Lung (tissue), 12 donors: ENCODE measurements around the gene DTNB. TPM values are rescaled to one million over a fixed set of nuclear protein-coding genes. Genes with fewer than 3 reads are reported as not detected.
"Not testable (repeated sequence)": the region's sequence is repeated elsewhere in the genome, so short reads cannot be mapped to it uniquely, and the experiment has no call there.

Source experiments
- ATAC-seq: fragments of 200-7000 bp; cut with Tn5 transposase; one replicate; pipeline ENCODE4 v1.9.1; 2020; ENCODE audit warnings: moderate number of reproducible peaks; ENCODE audit not compliant: insufficient read depth, low FRiP score
- DNase-seq, 3 donors: peaks; one replicate each; pipeline ENCODE4 v3.0.0-alpha.2; 2013 to 2017
- H3K27ac ChIP-seq, 2 donors: one replicate each; pipeline ENCODE4 v1.5.1; 2013; ENCODE audit warnings: mild to moderate bottlenecking in 2 of 2, moderate library complexity in 2 of 2, control low read depth in 1 of 2, inconsistent platforms in 1 of 2, low read depth in 1 of 2, low read length in 1 of 2
- H3K27me3 ChIP-seq, 3 donors: one replicate each; pipeline ENCODE4 v1.5.1; 2013; ENCODE audit warnings: low read length in 2 of 3; ENCODE audit not compliant: control insufficient read depth in 3 of 3, insufficient read depth in 3 of 3
- H3K36me3 ChIP-seq, 4 donors: one replicate each; pipeline ENCODE4 v1.5.1; 2013; ENCODE audit warnings: low read length in 4 of 4, mild to moderate bottlenecking in 1 of 4, moderate library complexity in 1 of 4; ENCODE audit not compliant: control insufficient read depth in 4 of 4, insufficient read depth in 4 of 4
- H3K4me1 ChIP-seq, 5 donors: one replicate each; pipeline ENCODE4 v1.5.1; 2013; ENCODE audit warnings: low read length in 5 of 5, mild to moderate bottlenecking in 2 of 5, moderate library complexity in 1 of 5; ENCODE audit not compliant: control insufficient read depth in 5 of 5, insufficient read depth in 5 of 5
- H3K4me3 ChIP-seq: one replicate; pipeline ENCODE4 v1.5.1; 2013; ENCODE audit warnings: mild to moderate bottlenecking, control low read depth, moderate library complexity
- H3K9ac ChIP-seq, 2 donors: one replicate each; pipeline ENCODE4 v1.5.1; 2013; ENCODE audit warnings: low read length in 2 of 2, control low read depth in 1 of 2; ENCODE audit not compliant: insufficient read depth in 1 of 2
- H3K9me3 ChIP-seq, 4 donors: one replicate each; pipeline ENCODE4 v1.5.1; 2013; ENCODE audit warnings: low read length in 3 of 4, mild to moderate bottlenecking in 1 of 4, moderate library complexity in 1 of 4; ENCODE audit not compliant: control insufficient read depth in 4 of 4, insufficient read depth in 3 of 4
- CTCF ChIP-seq: IDR thresholded peaks from 2 replicates; pipeline ENCODE4 v1.5.1; 2012; ENCODE audit warnings: mild to moderate bottlenecking; ENCODE audit errors: control extremely low read depth, extremely low read depth
- WGBS, 2 donors: extraction: QIAGEN DNeasy Blood & Tissue Kit; methylation state at CpG; one replicate each; pipeline ENCODE4 v1.1.7; 2013; 5-methylcytosine and 5-hydroxymethylcytosine counted together
- polyA plus RNA-seq, 2 donors: library from polyadenylated mRNA; stranded (reverse); fragments of 200-250 nt; gene quantifications; one replicate each; pipeline ENCODE4 v1.2.1, GENCODE V29; 2013
- total RNA-seq, 2 donors: library from RNA; depleted of rRNA in 1 of 2; stranded (reverse); fragments of >200 nt in 1 of 2; gene quantifications; one replicate each; pipeline ENCODE4 v1.2.1, GENCODE V29; 2014 to 2021
- donor health status: control.
- donor health status: control.
- donor health status: Bipolar disorder and iron deficiency.
- donor health status: healthy.
- donor health status: DM: yes; HTN: yes; CAD: no.

The DTNB gene
- total and polyA plus RNA-seq, 4 donors = 10.1 to 35.2 (median 20.4) TPM

- DNase-seq = no peak
- Histone ChIP-seq H3K9ac (no peak overlapping the region), H3K27ac (no peak overlapping the region), H3K4me1 (peaks cover 0 to 6% (median 0%) of the 10 kb centered on the region in 5 donors), H3K27me3 (no peaks in the 10 kb centered on the region), H3K9me3 (no peaks in the 10 kb centered on the region), H3K36me3 (no peaks in the 10 kb centered on the region), H3K4me3 (no peak overlapping the region)
- no peak for ATAC-seq
- no peak for TF ChIP-seq CTCF
- 56 to 84% methylated on average over 9 of the region's 9 CpGs for WGBS, 2 donors
These were observed 267.6 kb downstream of the DTNB start for GRCh38 chr2:25405611-25406295.

- ATAC-seq, H3K27ac ChIP-seq, DNase-seq, H3K9me3 ChIP-seq, H3K36me3 ChIP-seq, H3K27me3 ChIP-seq, H3K9ac ChIP-seq, H3K4me3 ChIP-seq: not testable (repeated sequence)
- H3K4me1 ChIP-seq = peaks cover 0 to 16% (median 2%) of the 10 kb centered on the region in 5 donors
- 92 to 98% methylated on average over 13 of the region's 13 CpGs for WGBS, 2 donors
These were observed 270.1 kb downstream of the DTNB start for GRCh38 chr2:25403120-25403760.

DNA sequence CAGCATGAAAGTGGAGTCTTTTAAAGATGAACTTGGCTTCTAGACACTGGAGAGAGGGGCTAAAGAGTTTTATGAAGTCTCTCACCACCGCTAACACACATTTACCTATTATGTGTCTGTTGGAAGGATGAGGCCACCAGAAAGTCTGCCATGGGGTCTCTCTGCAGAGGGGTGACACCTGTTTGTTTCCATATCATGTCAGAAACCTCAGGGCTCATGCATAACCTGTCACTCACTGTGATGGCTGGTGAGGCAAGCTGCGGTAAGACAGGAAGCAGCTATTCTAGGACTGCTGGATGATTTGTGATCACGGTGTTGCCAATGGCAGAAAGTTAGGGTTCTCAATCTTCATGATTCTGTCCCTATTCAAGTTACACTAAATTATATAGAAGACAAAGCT lies 270.9 kb downstream of the DTNB start:
- no peak for ATAC-seq
- Histone ChIP-seq H3K9ac (no peak overlapping the region), H3K36me3 (no peaks in the 10 kb centered on the region), H3K27me3 (no peaks in the 10 kb centered on the region), H3K9me3 (no peaks in the 10 kb centered on the region), H3K4me3 (no peak overlapping the region), H3K4me1 (peaks cover 0 to 16% (median 2%) of the 10 kb centered on the region in 5 donors), H3K27ac (no peak overlapping the region)
- WGBS, 2 donors = 47 to 67% methylated on average over 3 of the region's 3 CpGs
- no peak for TF ChIP-seq CTCF
- DNase-seq = no peak

DNA sequence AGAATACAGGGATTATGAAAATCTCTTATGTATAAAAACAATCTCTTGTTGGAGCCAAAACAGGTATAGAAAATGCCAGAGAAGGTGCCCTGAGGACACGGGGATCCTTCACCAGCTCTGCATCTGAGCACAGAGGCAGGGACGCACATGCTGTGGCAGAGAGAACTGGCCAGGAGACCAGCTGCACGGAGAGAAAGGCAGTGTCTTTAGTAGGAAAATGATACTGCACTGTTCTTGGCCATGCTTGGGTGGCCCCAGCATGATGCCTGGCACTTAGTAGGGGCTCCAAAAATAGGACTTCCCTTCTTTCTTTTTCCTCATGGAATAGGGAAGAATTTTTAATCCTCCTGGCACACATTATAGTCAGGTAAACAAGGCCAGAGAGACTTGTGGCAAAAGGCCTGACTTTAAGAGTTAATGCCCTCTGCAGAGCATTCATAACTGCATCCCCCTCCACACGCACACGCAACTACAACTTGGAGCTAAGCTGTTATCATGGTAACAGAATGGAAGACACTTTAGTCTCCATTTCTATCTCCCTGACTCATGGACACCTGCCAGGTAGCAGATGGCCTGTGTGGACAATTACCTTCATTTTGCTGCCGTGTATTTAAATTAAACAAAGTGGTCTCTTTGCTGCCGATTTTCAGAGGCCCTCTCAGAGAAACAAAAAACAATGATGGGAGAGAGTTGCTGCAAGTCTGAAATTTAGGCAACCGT lies 271.9 kb downstream of the DTNB start:
- Histone ChIP-seq H3K36me3 (no peaks in the 10 kb centered on the region), H3K27ac (no peak overlapping the region), H3K9me3 (no peaks in the 10 kb centered on the region), H3K27me3 (no peaks in the 10 kb centered on the region), H3K9ac (no peak overlapping the region), H3K4me3 (no peak overlapping the region), H3K4me1 (peaks cover 0 to 16% (median 2%) of the 10 kb centered on the region in 5 donors)
- no peak for ATAC-seq
- 91 to 94% methylated on average over 8 of the region's 8 CpGs for WGBS, 2 donors
- TF ChIP-seq CTCF = no peak
- no peak for DNase-seq
